HCEC 1CT (cell line): ENCODE measurements around the gene SMARCA4.
"Not testable (repeated sequence)": the region's sequence is repeated elsewhere in the genome, so short reads cannot be mapped to it uniquely, and the experiment has no call there.

Experiments used
- DNase-seq: peaks from one replicate; pipeline ENCODE4 v3.0.0-alpha.2; 2017

The SMARCA4 gene

GRCh38 chr19:10981252-10981895, 20.5 kb downstream of the SMARCA4 start:
- no peak for DNase-seq

- no peak for DNase-seq
Measured at GRCh38 chr19:10983026-10983425, 22.2 kb downstream of the SMARCA4 start.

- DNase-seq, result no peak
Measured at GRCh38 chr19:10984166-10984735, 23.4 kb downstream of the SMARCA4 start.

GRCh38 chr19:10985502-10985901, 24.7 kb downstream of the SMARCA4 start:
- DNase-seq, result no peak

GRCh38 chr19:10986301-10987127, 25.7 kb downstream of the SMARCA4 start:
- no peak for DNase-seq

- no peak for DNase-seq
Measured at GRCh38 chr19:10987571-10988297, 26.9 kb downstream of the SMARCA4 start.

- no peak for DNase-seq
Measured at GRCh38 chr19:10988380-10988779, 27.6 kb downstream of the SMARCA4 start.

GRCh38 chr19:10988921-10989320, 28.1 kb downstream of the SMARCA4 start:
- DNase-seq, result no peak

GRCh38 chr19:10991076-10991475, 30.2 kb downstream of the SMARCA4 start:
- no peak for DNase-seq

- DNase-seq, result no peak
Measured at GRCh38 chr19:10991521-10992081, 30.8 kb downstream of the SMARCA4 start.

- DNase-seq, result not testable (repeated sequence)
Measured at GRCh38 chr19:10992174-10992573, 31.3 kb downstream of the SMARCA4 start.

GRCh38 chr19:10995926-10996600, 35.2 kb downstream of the SMARCA4 start:
- no peak for DNase-seq

GRCh38 chr19:10998045-10998533, 37.3 kb downstream of the SMARCA4 start:
- DNase-seq, result no peak

- DNase-seq, result no peak
Measured at GRCh38 chr19:10998666-10999065, 37.8 kb downstream of the SMARCA4 start.

GRCh38 chr19:11005521-11005920, 44.7 kb downstream of the SMARCA4 start:
- no peak for DNase-seq

- no peak for DNase-seq
Measured at GRCh38 chr19:11007385-11007784, 46.6 kb downstream of the SMARCA4 start.

GRCh38 chr19:11007962-11008532, 47.2 kb downstream of the SMARCA4 start:
- no peak for DNase-seq

GRCh38 chr19:11010041-11010440, 49.2 kb downstream of the SMARCA4 start:
- no peak for DNase-seq

GRCh38 chr19:11012507-11012906, 51.7 kb downstream of the SMARCA4 start:
- DNase-seq, result no peak

GRCh38 chr19:11013771-11014170, 52.9 kb downstream of the SMARCA4 start:
- no peak for DNase-seq

- no peak for DNase-seq
Measured at GRCh38 chr19:11014403-11014911, 53.6 kb downstream of the SMARCA4 start.

GRCh38 chr19:11016631-11017030, 55.8 kb downstream of the SMARCA4 start:
- DNase-seq, result no peak
